Retinal pigment epithelial cell (primary cell): ENCODE results near the gene SIPA1L3.
A peak's percentile ranks its signal among the peaks of the same experiment; 100 is the strongest.

Experiments used
- DNase-seq: peaks from one replicate; pipeline ENCODE4 v3.0.0-alpha.2; 2010; ENCODE audit warnings: low read depth
- H3K4me3 ChIP-seq: 2 replicates; pipeline ENCODE4 v1.5.1; 2011; ENCODE audit warnings: mild to moderate bottlenecking, low read length, control low read depth, moderate library complexity
- CTCF ChIP-seq: conservative IDR thresholded peaks from 2 replicates; pipeline ENCODE4 v1.5.1; 2011; ENCODE audit warnings: low read depth, low read length, control low read depth, inconsistent platforms

Gene SIPA1L3

GRCh38 chr19:38030686-38031422 lies 123.8 kb downstream of the SIPA1L3 start:
- no peak for TF ChIP-seq CTCF
- DNase-seq = no peak
- H3K4me3 ChIP-seq = no peak overlapping the region

- TF ChIP-seq CTCF = no peak
- DNase-seq = peak; percentile 71
- no peak overlapping the region for H3K4me3 ChIP-seq
These were observed 124.4 kb downstream of the SIPA1L3 start for GRCh38 chr19:38031423-38031770.

- no peak for TF ChIP-seq CTCF
- peak; percentile 68 for DNase-seq
- no peak overlapping the region for H3K4me3 ChIP-seq
These were observed 125.1 kb downstream of the SIPA1L3 start for GRCh38 chr19:38032151-38032550.

GRCh38 chr19:38032951-38033350 lies 125.9 kb downstream of the SIPA1L3 start:
- no peak overlapping the region for H3K4me3 ChIP-seq
- no peak for TF ChIP-seq CTCF
- DNase-seq = no peak

- no peak for DNase-seq
- H3K4me3 ChIP-seq = no peak overlapping the region
- no peak for TF ChIP-seq CTCF
These were observed 126.9 kb downstream of the SIPA1L3 start for GRCh38 chr19:38033658-38034491.

GRCh38 chr19:38034492-38034860 lies 127.5 kb downstream of the SIPA1L3 start:
- H3K4me3 ChIP-seq = no peak overlapping the region
- TF ChIP-seq CTCF = no peak
- no peak for DNase-seq
